NCI-H1694 treated with DMSO at 0.1 percent for 48 hours (cell line): ENCODE data around the gene ZCCHC14.

ENCODE experiments used
- DNase-seq: peaks from one replicate; lab custom pipeline; 2025; lab: John Stamatoyannopoulos, UW

Gene ZCCHC14

DNA sequence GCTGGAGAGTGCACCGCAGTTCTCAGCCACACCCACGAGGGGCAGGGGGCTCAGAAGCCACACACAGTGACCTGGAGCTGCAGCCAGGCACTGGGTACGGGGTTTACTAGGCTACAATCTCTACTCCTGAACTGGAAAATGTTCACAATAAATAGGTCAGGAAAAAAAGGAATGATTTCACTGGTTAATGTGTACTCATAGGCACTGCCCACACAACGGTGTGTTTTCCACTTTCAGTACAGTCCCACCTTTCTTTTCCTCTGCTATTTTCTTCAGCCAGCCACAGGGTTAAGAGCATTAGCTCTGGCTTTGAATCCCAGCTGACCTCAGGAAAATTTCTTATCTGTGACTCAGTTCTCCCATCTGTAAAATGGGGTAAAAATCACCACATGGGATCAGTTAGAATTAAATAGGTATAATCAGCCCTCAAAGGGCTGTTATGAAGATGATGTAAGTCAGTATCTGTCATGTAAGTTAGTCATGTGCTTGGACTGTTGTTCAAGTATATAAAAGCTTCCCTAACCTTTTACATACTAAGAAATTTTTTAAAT is 35.7 kb downstream of the ZCCHC14 start:
- no peak for DNase-seq

GRCh38 chr16:87454391-87454790 is 38.4 kb downstream of the ZCCHC14 start:
- no peak for DNase-seq

DNA sequence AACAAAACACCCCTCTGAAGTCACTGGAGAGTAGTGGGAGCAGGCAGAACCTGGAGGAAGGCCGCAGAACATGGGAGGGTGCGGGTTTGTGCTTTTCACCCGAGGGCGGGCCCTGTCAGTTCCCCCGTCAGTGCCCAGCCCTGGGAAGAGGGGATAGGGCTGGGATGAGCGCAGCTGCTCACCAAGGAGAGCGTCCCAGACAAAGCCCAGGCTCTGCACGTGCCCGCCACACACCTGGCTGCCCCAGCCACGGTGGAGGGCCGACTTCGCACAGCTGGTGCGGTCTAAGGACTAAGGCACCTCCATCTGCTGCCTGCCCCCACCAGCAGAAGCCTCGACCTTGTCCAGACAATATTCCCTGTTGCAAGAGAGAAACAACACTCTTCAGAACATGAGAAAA is 39.5 kb downstream of the ZCCHC14 start:
- no peak for DNase-seq

GRCh38 chr16:87451563-87452210 is 41.1 kb downstream of the ZCCHC14 start:
- no peak for DNase-seq

- DNase-seq: no peak
Observed at GRCh38 chr16:87448866-87449265, 44.0 kb downstream of the ZCCHC14 start.

DNA sequence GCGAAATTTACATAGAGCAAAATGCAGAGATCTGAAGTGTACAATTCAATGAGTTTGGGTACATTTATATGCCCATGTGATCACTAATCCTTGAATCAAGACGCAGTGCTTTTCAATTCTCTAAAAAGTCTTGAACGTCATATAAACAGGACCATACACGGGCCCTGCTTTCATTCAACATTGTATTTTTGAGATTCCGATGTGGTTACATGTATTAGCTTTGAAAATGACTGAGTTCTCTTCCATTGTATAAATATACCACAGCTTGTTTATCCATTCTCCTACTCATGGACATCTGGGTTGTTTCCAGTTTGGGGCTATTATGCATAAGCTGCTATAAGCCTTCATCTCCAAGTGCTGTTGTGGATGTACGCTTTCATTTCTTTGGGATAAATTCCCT is 45.5 kb downstream of the ZCCHC14 start:
- no peak for DNase-seq

- DNase-seq: no peak
Observed at GRCh38 chr16:87446479-87446878, 46.3 kb downstream of the ZCCHC14 start.

DNA sequence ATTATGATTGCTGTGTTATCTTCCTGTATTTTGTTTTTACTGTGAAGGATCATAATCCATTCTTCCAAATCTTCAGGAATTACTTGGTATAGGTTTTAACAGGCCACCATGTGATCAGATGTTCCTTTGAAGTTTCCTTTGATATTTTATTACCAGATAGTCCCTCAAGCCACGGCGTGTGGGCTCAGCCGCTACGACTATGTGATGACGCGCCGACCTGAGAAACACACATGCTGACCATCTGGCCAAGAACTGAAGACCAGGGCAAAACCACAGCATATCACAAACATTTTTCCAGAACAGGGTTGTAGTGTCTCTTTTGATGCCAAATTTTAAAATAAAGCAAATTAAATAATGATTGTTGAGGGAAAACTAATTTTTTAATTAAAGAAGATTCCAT is 47.3 kb downstream of the ZCCHC14 start:
- DNase-seq: no peak

GRCh38 chr16:87443964-87444363 is 48.9 kb downstream of the ZCCHC14 start:
- no peak for DNase-seq

- no peak for DNase-seq
Observed at GRCh38 chr16:87443016-87443415, 49.8 kb downstream of the ZCCHC14 start.

DNA sequence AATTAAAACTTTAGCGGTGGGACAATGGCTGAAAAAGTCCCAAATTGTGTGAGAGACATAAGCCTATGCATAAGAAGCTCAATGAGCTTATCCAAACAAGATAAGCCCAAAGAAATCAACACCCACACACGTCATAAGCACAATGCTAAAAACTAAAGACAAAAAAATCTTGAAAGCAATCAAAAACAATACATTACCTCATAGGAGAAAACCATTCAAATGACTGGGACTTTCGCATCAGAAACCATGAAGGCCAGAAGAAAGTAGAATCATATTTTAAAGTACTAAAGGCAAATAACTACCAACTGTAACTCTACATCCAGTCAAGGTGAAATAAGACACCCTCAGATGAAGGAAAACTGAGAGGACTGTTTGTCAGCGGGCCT is 50.2 kb downstream of the ZCCHC14 start:
- no peak for DNase-seq

DNA sequence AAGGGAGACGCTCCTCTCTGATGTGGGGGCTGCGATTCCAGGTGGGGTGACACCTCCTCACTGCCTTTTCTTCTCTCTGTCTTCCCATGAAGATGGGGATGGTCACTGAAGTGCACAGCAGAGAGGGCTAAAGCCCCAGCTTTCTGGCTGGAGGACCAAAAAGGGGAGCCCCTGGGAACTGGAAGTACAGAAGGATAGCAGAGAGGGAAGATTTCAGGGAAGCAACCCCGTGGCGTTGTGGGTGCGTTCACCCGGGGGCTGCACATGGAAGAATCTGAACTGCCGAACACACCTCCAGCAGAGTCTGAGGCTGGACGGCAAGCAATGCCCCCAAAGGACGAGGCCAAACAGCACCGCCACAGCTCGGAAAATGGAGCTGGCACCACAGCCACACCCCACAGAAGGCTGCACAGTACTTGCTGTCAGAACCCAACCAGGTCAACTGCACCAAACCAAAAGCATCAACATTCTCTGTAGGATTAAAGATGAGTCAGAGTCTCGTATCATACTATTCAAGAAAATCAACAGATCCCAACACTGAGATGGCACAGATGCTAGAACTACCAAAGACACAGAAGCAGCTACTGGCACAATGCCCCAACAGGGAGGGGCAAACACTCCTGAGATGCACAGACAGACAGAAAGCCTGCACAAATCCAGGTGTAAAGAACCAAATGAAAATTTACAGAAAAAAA is 50.8 kb downstream of the ZCCHC14 start:
- DNase-seq: no peak

DNA sequence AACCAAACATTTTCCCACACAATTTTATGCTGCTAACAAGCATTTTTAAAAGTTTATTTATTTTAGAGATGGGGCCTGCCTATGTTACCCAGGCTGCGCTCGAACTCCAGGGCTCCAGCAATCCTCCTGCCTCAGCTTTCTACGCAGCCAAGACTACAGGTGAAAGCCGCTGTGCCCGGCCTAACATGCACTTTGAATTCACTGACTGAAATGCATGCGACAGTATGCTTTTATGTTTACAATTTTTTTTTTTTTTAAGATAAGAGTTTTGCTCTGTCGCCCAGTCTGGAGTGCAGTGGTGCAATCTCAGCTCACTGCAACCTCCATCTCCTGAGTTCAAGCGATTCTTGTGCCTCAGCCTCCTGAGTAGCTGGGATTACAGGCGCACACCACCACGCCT is 52.9 kb downstream of the ZCCHC14 start:
- no peak for DNase-seq

- no peak for DNase-seq
Observed at GRCh38 chr16:87438611-87438985, 54.2 kb downstream of the ZCCHC14 start.

GRCh38 chr16:87437911-87438610 is 54.8 kb downstream of the ZCCHC14 start:
- DNase-seq: no peak

DNA sequence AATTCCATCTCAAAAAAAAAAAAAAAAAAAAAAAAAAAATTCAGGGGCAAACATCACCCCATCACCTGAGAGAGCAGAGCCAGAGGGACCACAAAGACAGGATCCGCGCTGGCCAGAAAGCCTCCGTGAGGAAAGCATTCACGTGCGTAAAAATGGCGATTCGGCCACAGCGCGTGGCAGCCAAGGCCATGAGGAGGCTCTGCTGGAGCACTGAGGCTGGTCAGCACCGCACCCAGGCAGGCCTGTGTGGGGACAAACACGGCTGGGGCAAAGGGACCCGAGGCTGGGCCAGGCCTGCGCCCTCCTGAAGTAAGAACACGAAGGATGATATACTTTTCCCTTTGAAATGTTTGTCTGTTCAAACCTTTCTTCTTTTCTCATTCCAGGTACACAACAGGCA is 55.5 kb downstream of the ZCCHC14 start:
- DNase-seq: no peak

- no peak for DNase-seq
Observed at GRCh38 chr16:87436225-87437172, 56.3 kb downstream of the ZCCHC14 start.

DNA sequence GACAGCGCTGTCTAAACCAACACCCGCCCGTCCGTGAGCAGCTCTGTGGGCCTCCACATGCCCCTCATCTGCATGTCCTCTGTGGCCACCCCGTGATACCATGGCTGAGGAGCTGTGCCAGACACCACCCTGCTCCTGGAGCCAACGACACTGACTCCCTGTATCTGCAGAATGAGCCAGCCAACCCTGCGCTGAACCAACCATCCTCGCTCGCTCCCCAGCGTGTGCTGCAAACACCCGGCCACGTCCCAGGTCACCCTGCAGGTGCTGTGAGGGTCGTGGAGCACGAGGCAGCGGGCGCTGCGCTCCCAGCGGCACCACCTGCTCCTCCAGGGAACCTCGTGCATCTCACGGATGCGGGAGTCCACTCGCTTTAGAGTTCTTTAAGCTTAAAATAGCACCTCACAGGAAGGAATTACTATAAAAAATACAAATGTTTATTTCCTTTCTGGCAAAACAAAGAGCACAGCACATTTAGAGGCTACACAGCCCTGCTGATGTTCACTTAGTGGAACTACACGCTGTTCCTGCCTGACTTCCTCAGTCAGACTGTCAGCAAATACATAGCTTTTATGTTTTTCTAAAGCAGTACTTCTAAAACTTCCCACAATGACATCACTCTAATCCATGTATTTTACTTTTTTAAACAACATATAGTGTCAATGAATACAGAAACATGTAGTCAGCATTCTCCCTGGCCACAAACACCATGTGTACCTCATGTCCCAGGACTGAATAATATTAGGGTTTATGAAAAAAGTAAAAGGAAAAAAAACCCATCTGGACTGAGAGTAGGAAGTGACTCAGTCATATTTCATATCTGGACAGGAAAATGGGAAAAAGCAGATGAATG is 57.2 kb downstream of the ZCCHC14 start:
- DNase-seq: no peak

- no peak for DNase-seq
Observed at GRCh38 chr16:87434146-87434667, 58.6 kb downstream of the ZCCHC14 start.

GRCh38 chr16:87432330-87432915 is 60.4 kb downstream of the ZCCHC14 start:
- no peak for DNase-seq
